Pulmonary artery endothelial cell (primary cell): ENCODE measurements around the gene ZKSCAN5. TPM values are rescaled to one million over a fixed set of nuclear protein-coding genes. Genes with fewer than 3 reads are reported as not detected.

Experiments used
- total RNA-seq: library from RNA; depleted of rRNA; stranded (reverse); fragments of >200 nt; gene quantifications from 2 replicates; pipeline ENCODE4 v1.2.3, GENCODE V29; 2014

The ZKSCAN5 gene
- total RNA-seq, 1 donor from 2014 or later = 10.4 TPM

Other genes starting within 250 kb of the ZKSCAN5 start
- gene MYH16, start 231.8 kb upstream of the ZKSCAN5 start, total RNA-seq = 0.21 and 0.53 TPM in 2 replicates
- gene ARPC1A, start 178.8 kb upstream of the ZKSCAN5 start, total RNA-seq = 214 and 272 TPM in 2 replicates
- 757 and 888 TPM in 2 replicates for gene ARPC1B, start 129.9 kb upstream of the ZKSCAN5 start, total RNA-seq
- gene PDAP1, start 96.1 kb upstream of the ZKSCAN5 start, total RNA-seq = 29.1 and 41.7 TPM in 2 replicates
- gene BUD31, start 95.7 kb upstream of the ZKSCAN5 start, total RNA-seq = 92.2 and 116 TPM in 2 replicates
- 5.3 and 5.4 TPM in 2 replicates for gene PTCD1, start 65.9 kb upstream of the ZKSCAN5 start, total RNA-seq
- gene CPSF4, start 65.7 kb upstream of the ZKSCAN5 start, total RNA-seq = 31.5 and 37.7 TPM in 2 replicates
- 253 and 290 TPM in 2 replicates for gene ATP5MF, start 38.5 kb upstream of the ZKSCAN5 start, total RNA-seq
- gene ZNF789, start 31.8 kb upstream of the ZKSCAN5 start, total RNA-seq = 4.8 and 5.9 TPM in 2 replicates
- 27.0 and 31.3 TPM in 2 replicates for gene ZNF394, start 4.4 kb upstream of the ZKSCAN5 start, total RNA-seq
- gene FAM200A, start 47.5 kb downstream of the ZKSCAN5 start, total RNA-seq = 4.8 and 5.4 TPM in 2 replicates
- gene ZNF655, start 54.0 kb downstream of the ZKSCAN5 start, total RNA-seq = 8.2 and 20.9 TPM in 2 replicates
- gene TMEM225B, start 93.6 kb downstream of the ZKSCAN5 start, total RNA-seq = not detected in 2 replicates
- 12.5 and 14.2 TPM in 2 replicates for gene ZSCAN25, start 112.3 kb downstream of the ZKSCAN5 start, total RNA-seq
- gene CYP3A5, start 175.3 kb downstream of the ZKSCAN5 start, total RNA-seq = not detected in 2 replicates
- gene CYP3A7, start 230.5 kb downstream of the ZKSCAN5 start, total RNA-seq = not detected in 2 replicates